Lower leg skin (tissue), 4 donors: ENCODE measurements around the gene MRPS18C. TPM values are rescaled to one million over a fixed set of nuclear protein-coding genes. Genes with fewer than 3 reads are reported as not detected.
A peak's percentile ranks its signal among the peaks of the same experiment; 100 is the strongest.

Experiments used
- DNase-seq, 2 donors: peaks; one replicate each; pipeline ENCODE4 v3.0.0-alpha.2; 2019; ENCODE audit warnings: low spot score in 2 of 2
- H3K4me3 ChIP-seq: fragments of 200-600 bp; sonication (generic); 2 replicates; pipeline ENCODE4 v1.5.1; 2017; ENCODE audit warnings: mild to moderate bottlenecking, low read depth; ENCODE audit not compliant: poor library complexity, severe bottlenecking
- POLR2A ChIP-seq, 2 donors: fragments of 450-650 bp; IDR thresholded peaks; one replicate each; pipeline ENCODE4 v1.6.1; 2016 to 2017; ENCODE audit warnings: antibody characterized with exemption in 2 of 2, mild to moderate bottlenecking in 1 of 2, moderate library complexity in 1 of 2
- WGBS, 2 donors: methylation state at CpG; one replicate each; pipeline ENCODE4 v1.1.5; 2018; 5-methylcytosine and 5-hydroxymethylcytosine counted together
- intact Hi-C: fragments of 100-400 bp; cut with DNase I; formaldehyde crosslinking; loops from one replicate; pipeline ENCODE4 v1.15.0; 2023; ENCODE audit warnings: low total_unique reads
- total RNA-seq, 4 donors: library from RNA; depleted of rRNA; stranded (reverse); fragments of >200 nt; gene quantifications; one replicate each; pipeline ENCODE4 v1.1.0, GENCODE V29; 2016
- TF ChIP-seq, protein P1 (sequence below), 3 donors: fragments of 450-650 bp; IDR thresholded peaks; one replicate each; pipeline ENCODE4 v1.5.1; 2016; ENCODE audit warnings: antibody characterized with exemption in 3 of 3, mild to moderate bottlenecking in 3 of 3, moderate library complexity in 2 of 3

MRPS18C gene
- total RNA-seq, 4 donors from 2014 or later, result 6.9 to 20.1 (median 15.1) TPM

DNA sequence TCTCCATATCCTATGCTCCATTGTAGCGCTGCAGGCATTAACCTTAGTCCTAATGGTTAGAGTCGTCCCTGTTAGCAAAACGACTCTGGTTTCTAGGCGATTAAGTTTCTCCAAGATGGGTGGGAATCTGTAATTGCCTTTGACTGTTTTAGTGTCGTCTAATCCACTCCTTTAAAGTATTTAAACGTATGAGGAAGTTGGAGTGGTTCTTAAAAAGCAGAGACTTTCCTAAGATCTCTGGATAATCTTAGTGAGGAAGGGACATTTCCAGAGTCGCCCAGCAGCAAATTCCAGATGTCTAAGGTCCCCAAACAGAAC lies 285 bp downstream of the MRPS18C start:
- whole genome bisulfite sequencing, 2 donors, result 0 to 1% methylated on average over 7 of the region's 7 CpGs

DNA sequence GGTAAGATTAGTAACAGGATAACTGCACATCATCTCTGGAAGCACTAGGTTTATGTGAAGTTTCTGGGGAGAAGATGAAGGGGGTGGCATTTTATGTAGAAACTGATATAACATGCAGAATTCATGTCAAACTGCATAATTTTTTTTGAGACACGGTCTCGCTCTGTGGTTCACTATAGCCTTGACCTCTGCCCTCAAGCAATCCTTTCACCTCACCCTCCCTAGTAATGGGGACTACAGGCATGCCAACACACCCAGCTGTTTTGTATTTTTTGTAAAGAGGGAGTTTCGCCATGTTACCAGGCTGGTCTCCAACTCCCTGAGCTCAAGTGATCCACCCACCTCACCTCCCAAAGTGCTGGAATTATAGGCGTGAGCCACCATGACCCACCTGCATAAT lies 17.6 kb downstream of the MRPS18C start:
- 79 to 82% methylated on average over 4 of the region's 4 CpGs for WGBS, 2 donors
- no peak for DNase-seq
- intact Hi-C loops, result no loop called here
- TF ChIP-seq, protein P1, sequence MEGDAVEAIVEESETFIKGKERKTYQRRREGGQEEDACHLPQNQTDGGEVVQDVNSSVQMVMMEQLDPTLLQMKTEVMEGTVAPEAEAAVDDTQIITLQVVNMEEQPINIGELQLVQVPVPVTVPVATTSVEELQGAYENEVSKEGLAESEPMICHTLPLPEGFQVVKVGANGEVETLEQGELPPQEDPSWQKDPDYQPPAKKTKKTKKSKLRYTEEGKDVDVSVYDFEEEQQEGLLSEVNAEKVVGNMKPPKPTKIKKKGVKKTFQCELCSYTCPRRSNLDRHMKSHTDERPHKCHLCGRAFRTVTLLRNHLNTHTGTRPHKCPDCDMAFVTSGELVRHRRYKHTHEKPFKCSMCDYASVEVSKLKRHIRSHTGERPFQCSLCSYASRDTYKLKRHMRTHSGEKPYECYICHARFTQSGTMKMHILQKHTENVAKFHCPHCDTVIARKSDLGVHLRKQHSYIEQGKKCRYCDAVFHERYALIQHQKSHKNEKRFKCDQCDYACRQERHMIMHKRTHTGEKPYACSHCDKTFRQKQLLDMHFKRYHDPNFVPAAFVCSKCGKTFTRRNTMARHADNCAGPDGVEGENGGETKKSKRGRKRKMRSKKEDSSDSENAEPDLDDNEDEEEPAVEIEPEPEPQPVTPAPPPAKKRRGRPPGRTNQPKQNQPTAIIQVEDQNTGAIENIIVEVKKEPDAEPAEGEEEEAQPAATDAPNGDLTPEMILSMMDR (IDR thresholded peaks at IDR 0.05), result no peak
- TF ChIP-seq POLR2A (IDR thresholded peaks at IDR 0.05), result no peak
- no peak overlapping the region for H3K4me3 ChIP-seq

More for the DNA sequence above, 285 bp downstream of the MRPS18C start:
- TF ChIP-seq, protein P1 (IDR thresholded peaks at IDR 0.05), result no peak
- no peak for TF ChIP-seq POLR2A (IDR thresholded peaks at IDR 0.05)
- peak overlapping the region; percentile 91 for H3K4me3 ChIP-seq
- DNase-seq, result no peak
- intact Hi-C loops, result loop anchor here (5.0 kb wide), 1 partner anchor 256 kb away; no protein-coding TSS in a partner anchor

DNA sequence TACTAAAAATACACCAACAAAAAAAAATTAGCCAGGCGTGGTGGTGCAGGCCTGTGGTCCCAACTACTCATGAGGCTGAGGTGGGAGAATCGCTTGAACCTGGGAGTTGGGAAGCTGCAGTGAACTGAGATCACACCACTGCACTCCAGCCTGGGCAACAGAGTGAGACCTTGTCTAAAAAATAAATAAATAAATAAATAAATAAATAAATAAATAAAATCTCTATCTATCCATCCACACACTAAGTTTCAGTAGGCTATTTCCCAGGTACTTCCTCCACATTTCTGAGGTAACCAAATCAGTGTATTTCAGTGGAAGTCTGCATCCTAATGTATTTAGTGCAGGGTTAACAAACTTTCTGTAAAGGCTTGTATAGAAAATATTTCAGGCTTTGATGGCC lies 18.1 kb downstream of the MRPS18C start:
- DNase-seq, result no peak
- no peak overlapping the region for H3K4me3 ChIP-seq
- TF ChIP-seq, protein P1 (IDR thresholded peaks at IDR 0.05), result no peak
- TF ChIP-seq POLR2A (IDR thresholded peaks at IDR 0.05), result no peak
- 88 to 92% methylated on average over 2 of the region's 2 CpGs for WGBS, 2 donors
- intact Hi-C loops, result no loop called here

DNA sequence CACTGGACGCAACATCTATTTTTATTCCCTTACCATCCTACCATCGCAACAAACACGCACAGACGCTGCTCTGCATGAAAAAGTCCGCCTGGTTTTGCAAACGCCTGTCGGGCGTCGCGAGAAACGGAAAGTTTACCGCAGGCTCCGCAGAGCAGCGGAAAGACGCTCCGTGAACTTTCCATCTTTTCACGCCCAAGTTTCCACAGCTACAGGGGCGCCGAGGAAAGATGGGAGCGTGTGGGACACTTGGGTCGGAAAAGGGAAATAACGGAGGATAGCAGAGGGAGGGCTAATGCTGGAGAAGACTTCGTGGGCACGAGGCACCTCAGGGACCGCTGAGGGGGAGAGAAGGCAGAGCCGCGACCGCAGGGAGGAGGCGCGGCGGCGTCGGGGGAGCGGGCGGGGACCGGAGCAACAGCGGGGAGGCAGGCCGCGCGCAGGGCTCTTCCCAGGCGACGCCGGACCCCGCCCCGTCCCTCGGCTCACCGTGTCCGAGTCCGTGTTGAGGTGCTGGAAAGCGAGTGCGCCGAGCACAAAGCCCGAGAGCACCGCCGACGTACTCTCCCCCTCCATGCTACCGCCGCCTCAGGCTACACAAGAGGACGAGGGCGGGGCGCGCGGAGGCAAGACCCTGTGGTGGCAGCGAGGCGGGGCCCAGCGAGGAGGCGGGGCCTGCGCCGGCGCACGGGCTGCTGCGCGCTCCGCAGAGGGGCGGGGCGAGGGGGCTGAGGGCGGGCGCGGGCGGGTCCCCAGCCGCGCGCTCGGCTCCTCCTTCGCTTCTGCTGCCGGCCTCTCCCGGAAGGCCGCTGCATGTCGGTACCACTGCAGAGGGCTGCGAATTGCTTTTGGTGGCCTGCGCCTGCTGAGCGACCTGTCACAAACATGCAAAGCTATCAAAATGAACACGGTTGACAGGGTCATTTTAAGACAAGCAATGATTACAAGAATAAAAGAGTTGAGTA lies 28.9 kb downstream of the MRPS18C start, which contains the start of gene ABRAXAS1:
Gene ABRAXAS1, minus strand, starts transcription at position 601 of the 962 bp plus-strand sequence. Its CDS starts 28 bp downstream, at position 573.
- intact Hi-C loops, result no loop called here
- peak; percentile 90 to 98 for DNase-seq
- TF ChIP-seq, protein P1 (IDR thresholded peaks at IDR 0.05), result no peak
- TF ChIP-seq POLR2A (IDR thresholded peaks at IDR 0.05), result no peak
- 1% methylated on average over 49 to 75 of the region's 93 CpGs for WGBS, 2 donors
- peak within 1 kb of the TSS; percentile 78 for H3K4me3 ChIP-seq

DNA sequence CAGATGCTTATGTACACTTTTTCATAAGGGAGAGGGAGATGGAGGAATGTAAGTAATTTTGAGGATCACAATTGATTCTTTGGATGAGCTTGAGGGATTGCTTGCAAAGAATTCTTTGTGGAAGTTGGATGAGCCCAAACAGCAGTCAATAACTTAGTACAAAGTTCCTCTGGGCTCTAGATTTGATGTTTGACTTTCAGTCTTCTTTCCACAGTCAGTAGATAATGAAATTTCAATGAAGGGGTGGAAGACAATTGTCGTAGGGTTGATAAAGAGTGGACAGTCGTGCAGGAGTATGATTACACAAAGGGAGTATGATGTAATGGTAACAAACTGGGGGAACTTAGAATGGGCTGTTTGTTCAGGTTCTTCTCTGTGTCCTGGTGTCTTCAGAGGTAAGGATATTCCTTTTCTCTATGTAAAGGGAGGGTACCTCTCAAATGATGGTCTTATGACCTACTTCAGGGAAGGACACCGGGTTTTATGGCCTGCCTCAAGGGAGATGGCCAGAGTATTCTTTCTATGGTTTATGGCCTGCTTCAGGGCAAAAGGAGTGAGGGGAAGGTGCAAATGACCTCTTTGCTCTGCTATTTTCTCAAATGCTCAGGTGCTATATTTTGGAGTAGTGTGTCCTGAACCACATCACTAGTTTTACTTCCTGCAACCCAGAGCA lies 30.7 kb downstream of the MRPS18C start:
- intact Hi-C loops, result no loop called here

More for the DNA sequence above, 30.7 kb downstream of the MRPS18C start:
- TF ChIP-seq POLR2A (IDR thresholded peaks at IDR 0.05), result no peak
- TF ChIP-seq, protein P1 (IDR thresholded peaks at IDR 0.05), result no peak
- no peak for DNase-seq
- no peak overlapping the region for H3K4me3 ChIP-seq
- WGBS, 2 donors, result 81 to 85% methylated on average over 3 of the region's 3 CpGs
